ENCODE results near the gene IPO13.

IPO13 gene

DNA sequence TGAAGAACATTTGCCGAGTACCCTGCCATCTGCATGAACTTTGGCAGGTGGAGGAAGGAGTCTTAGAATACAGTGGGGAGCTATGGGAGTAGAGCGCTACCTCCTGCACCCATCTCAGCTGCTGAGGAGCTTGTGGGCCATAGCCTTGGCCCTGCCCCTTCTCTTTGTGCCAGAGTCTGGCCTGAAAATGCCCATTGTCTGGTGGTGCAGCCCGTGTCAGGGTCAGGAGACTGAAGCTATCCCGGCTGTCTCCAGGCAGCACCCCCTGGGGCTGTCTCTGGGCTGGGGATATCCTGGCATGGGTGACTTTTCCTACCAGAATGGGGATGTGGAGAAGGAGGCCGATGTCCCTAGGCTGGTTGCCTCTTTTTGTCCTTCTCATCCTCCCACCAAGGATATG, 7.3 kb downstream of the IPO13 start:
- Mint-ChIP-seq H3K27ac (no peak overlapping the region), H3K9me3 (no peaks in the 10 kb centered on the region), H3K36me3 (ENCODE audit: low read depth) (peaks cover 20% of the 10 kb centered on the region), H3K4me3 (no peak overlapping the region), H3K27me3 (ENCODE audit: low read depth, poor library complexity) (no peaks in the 10 kb centered on the region), H3K4me1 (peaks cover 43% of the 10 kb centered on the region)
- no peak for TF ChIP-seq CTCF (IDR thresholded peaks at IDR 0.05)
- DNase-seq, result no peak

DNA sequence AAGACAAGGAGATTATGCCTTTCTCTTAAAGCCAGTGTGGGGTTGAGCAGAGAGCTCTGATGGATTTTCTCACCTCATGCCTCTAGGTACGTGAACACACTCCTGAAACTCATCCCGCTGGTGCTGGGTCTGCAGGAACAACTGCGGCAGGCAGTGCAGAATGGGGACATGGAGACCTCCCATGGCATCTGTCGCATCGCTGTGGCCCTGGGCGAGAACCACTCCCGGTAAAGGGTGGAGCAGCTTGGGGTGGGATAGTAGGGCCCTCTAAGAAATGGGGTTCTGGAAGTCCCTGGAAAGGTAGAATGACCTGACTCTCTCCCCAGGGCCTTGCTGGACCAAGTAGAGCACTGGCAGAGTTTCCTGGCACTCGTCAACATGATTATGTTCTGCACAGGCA, 9.5 kb downstream of the IPO13 start:
- Mint-ChIP-seq H3K27ac (no peak overlapping the region), H3K36me3 (ENCODE audit: low read depth) (peaks cover 15% of the 10 kb centered on the region), H3K4me1 (peaks cover 32% of the 10 kb centered on the region), H3K4me3 (no peak overlapping the region), H3K27me3 (ENCODE audit: low read depth, poor library complexity) (no peaks in the 10 kb centered on the region), H3K9me3 (no peaks in the 10 kb centered on the region)
- no peak for TF ChIP-seq CTCF (IDR thresholded peaks at IDR 0.05)
- DNase-seq, result no peak

GRCh38 chr1:43957407-43958040, 10.8 kb downstream of the IPO13 start:
- H3K9me3 Mint-ChIP-seq, result no peaks in the 10 kb centered on the region
- no peak for DNase-seq
- H3K4me3 Mint-ChIP-seq, result no peak overlapping the region
- peak overlapping the region; percentile 77 for H3K27ac Mint-ChIP-seq
- H3K36me3 Mint-ChIP-seq (ENCODE audit: low read depth), result peaks cover 16% of the 10 kb centered on the region
- H3K4me1 Mint-ChIP-seq, result peaks cover 27% of the 10 kb centered on the region
- no peaks in the 10 kb centered on the region for H3K27me3 Mint-ChIP-seq (ENCODE audit: low read depth, poor library complexity)
- TF ChIP-seq CTCF (IDR thresholded peaks at IDR 0.05), result no peak

DNA sequence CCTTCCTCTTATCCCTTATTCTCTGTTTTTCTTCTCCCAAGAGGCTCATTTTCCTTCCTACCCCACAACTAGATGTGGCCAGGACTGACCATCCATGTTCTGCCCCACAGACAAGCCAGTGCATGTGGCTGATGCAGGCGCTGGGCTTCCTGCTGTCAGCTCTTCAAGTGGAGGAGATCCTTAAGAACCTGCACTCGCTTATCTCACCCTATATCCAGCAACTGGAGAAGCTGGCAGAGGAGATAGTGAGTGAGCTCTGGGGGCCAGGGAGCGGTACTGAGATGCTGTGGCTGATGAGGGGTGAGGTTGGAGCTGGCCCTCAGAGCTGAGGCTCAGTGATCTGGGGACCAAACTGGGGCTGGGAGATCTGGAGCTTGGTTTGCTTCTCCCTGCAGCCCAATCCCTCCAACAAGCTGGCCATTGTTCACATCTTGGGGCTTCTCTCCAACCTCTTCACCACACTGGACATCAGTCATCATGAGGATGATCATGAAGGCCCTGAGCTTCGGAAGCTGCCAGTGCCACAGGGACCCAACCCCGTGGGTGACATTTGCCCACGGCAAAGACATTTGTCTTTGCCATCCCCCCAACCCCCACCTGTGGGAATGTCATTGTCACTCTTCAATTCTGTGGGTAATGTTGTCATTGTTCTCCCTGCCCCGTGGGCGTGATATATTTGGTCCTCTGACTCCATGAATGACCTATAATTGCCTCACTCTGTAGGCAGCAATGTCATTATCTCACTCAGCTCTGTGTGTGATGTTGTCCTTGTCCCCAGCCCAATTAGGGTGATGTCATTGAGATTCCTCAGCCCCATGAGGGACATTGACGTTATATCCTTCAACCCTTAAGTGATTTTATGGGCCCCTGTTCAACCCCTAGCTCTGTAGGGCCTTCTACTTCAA, 11.9 kb downstream of the IPO13 start:
- peaks cover 16% of the 10 kb centered on the region for H3K36me3 Mint-ChIP-seq (ENCODE audit: low read depth)
- peaks cover 16% of the 10 kb centered on the region for H3K4me1 Mint-ChIP-seq
- no peak for DNase-seq
- H3K9me3 Mint-ChIP-seq, result no peaks in the 10 kb centered on the region
- no peak overlapping the region for H3K4me3 Mint-ChIP-seq
- H3K27ac Mint-ChIP-seq, result peak overlapping the region; percentile 70
- no peaks in the 10 kb centered on the region for H3K27me3 Mint-ChIP-seq (ENCODE audit: low read depth, poor library complexity)
- no peak for TF ChIP-seq CTCF (IDR thresholded peaks at IDR 0.05)

DNA sequence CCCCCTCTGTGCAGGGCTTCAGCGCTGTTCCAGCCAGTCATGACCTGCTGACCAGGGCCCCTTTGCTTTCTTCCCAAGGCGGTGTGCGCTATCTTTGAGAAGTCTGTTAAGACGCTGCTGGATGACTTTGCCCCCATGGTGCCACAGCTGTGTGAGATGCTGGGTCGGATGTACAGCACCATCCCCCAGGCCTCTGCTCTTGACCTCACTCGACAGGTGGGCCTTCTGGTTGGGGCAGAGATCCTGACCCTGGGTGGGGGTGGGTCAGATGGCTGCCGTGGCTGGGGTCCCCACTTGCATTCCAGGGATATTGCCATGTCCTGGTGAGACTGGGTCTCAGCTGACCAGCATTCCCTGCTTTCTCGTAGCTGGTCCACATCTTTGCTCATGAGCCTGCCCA, 14.0 kb downstream of the IPO13 start:
- DNase-seq, result no peak
- Mint-ChIP-seq H3K4me1 (no peaks in the 10 kb centered on the region), H3K4me3 (no peak overlapping the region), H3K9me3 (no peaks in the 10 kb centered on the region), H3K27ac (no peak overlapping the region), H3K36me3 (ENCODE audit: low read depth) (peaks cover 16% of the 10 kb centered on the region), H3K27me3 (ENCODE audit: low read depth, poor library complexity) (no peaks in the 10 kb centered on the region)
- TF ChIP-seq CTCF (IDR thresholded peaks at IDR 0.05), result no peak
